ENCODE measurements around the gene DNAJC16.

DNA sequence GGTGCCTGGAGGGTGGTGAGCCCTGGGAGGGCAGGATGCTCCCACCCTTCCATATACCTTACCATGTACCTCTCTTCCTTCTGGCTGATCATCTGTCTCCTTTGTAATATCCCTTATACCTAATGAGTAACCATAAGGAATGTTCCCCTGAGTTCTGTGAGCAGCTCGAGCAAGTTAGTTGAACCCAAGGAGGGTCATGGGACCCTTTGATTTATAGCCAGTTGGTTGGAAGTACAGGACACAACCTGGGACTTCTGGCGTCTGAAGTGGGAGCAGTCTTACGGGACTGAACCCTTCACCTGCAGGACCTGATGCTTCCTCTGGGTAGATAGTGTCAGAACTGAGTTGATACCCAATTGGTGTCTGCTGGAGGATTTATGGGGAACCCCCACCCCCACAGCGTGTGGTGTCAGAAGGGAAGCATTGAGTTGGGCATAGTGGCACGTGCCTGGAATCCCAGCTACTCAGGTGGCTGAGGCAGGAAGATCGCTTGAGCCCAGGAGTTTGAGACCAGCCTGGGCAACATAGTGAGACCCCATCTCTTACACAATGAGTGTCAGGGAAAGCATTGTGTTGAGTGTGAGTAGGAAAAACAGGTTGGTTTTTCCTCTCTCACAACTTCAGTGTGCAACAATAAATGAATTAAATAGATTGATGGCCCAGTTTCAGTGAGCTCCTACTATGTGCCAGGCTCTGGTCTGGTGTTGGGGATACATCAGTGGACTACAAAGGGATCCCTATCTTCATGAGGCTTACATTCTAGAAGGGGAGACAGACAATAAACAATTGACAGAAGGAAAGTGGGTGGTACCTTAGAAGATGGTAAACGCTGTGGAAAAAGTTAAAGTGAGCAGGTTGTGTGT is 16.0 kb downstream of the DNAJC16 start:
- TF ChIP-seq POLR2A (IDR thresholded peaks at IDR 0.05) (no peak), POLR2AphosphoS5 (IDR thresholded peaks at IDR 0.05) (no peak), EP300 (IDR thresholded peaks at IDR 0.05) (no peak)
- TF ChIP-seq, protein P1, sequence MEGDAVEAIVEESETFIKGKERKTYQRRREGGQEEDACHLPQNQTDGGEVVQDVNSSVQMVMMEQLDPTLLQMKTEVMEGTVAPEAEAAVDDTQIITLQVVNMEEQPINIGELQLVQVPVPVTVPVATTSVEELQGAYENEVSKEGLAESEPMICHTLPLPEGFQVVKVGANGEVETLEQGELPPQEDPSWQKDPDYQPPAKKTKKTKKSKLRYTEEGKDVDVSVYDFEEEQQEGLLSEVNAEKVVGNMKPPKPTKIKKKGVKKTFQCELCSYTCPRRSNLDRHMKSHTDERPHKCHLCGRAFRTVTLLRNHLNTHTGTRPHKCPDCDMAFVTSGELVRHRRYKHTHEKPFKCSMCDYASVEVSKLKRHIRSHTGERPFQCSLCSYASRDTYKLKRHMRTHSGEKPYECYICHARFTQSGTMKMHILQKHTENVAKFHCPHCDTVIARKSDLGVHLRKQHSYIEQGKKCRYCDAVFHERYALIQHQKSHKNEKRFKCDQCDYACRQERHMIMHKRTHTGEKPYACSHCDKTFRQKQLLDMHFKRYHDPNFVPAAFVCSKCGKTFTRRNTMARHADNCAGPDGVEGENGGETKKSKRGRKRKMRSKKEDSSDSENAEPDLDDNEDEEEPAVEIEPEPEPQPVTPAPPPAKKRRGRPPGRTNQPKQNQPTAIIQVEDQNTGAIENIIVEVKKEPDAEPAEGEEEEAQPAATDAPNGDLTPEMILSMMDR (IDR thresholded peaks at IDR 0.05): no peak
